ENCODE data around the gene SLC38A2.

- TF ChIP-seq POLR2A (IDR thresholded peaks at IDR 0.05) (no peak), POLR2AphosphoS5 (IDR thresholded peaks at IDR 0.05) (no peak), CTCF (IDR thresholded peaks at IDR 0.05) (no peak)
Measured at GRCh38 chr12:46363582-46364299, 8.8 kb downstream of the SLC38A2 start.

All from transverse colon (tissue), 4 donors.